Gastrocnemius medialis (tissue), 4 donors: Measurements from ENCODE around the gene EEPD1.

Experiments
- CTCF ChIP-seq, 5 experiments: fragments of 450-650 bp in 3 of 5; fragments of 200-600 bp in 2 of 5; sonication (generic) in 2 of 5; IDR thresholded peaks in 4 of 5; conservative IDR thresholded peaks in 1 of 5; 1 replicate in 4 of 5; 2 replicates in 1 of 5; pipeline ENCODE4 v1.5.1; 2016 to 2019; ENCODE audit warnings: antibody characterized with exemption in 5 of 5, mild to moderate bottlenecking in 3 of 5, moderate library complexity in 3 of 5
- POLR2A ChIP-seq, 2 donors: fragments of 450-650 bp; IDR thresholded peaks; one replicate each; pipeline ENCODE4 v1.6.1; 2017; ENCODE audit warnings: antibody characterized with exemption in 2 of 2, mild to moderate bottlenecking in 2 of 2, moderate library complexity in 2 of 2

DNA sequence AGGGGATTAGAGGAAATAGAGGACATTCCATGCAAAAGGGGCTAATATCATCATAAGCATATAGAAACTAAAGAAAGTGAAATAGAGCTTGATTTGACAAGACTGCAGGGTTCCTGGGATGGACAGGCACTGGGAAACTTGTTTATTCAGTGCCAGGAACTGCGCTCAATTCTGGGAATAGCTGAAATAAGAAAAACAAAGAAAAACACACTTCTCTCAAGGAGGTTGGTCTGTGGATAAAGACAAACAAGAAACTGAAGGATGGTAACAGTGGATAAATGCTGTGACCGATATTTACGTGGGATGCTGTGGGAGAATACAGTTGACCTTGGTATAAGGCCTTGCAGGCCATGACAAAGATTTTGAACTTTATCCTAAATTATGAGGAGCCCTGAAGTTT lies 195.7 kb downstream of the EEPD1 start:
- no peak for TF ChIP-seq POLR2A (IDR thresholded peaks at IDR 0.05)
- no peak for TF ChIP-seq CTCF (IDR thresholded peaks at IDR 0.05 in 4 of 5, conservative IDR thresholded peaks at IDR 0.05 in 1 of 5)
